GM19025 (cell line): Measurements from ENCODE around the gene BMPER.

Source experiments
- ATAC-seq: cut with Tn5 transposase; IDR thresholded peaks from one replicate; pipeline ENCODE4 v1.9.1; 2021; ENCODE audit warnings: mild to moderate bottlenecking, low read depth, moderate library complexity; ENCODE audit not compliant: unreplicated experiment

The BMPER gene

GRCh38 chr7:33887266-33887975 lies 17.9 kb upstream of the BMPER start:
- ATAC-seq: no peak

GRCh38 chr7:33888166-33888565 lies 17.2 kb upstream of the BMPER start:
- no peak for ATAC-seq

- no peak for ATAC-seq
Measured at GRCh38 chr7:33892945-33893344, 12.4 kb upstream of the BMPER start.

GRCh38 chr7:33893377-33893776 lies 12.0 kb upstream of the BMPER start:
- no peak for ATAC-seq

- peak; percentile 95 for ATAC-seq
Measured at GRCh38 chr7:33895025-33895804, 10.1 kb upstream of the BMPER start.

GRCh38 chr7:33900501-33900900 lies 4.8 kb upstream of the BMPER start:
- no peak for ATAC-seq

- ATAC-seq: no peak
Measured at GRCh38 chr7:33901199-33901598, 4.1 kb upstream of the BMPER start.

- ATAC-seq: no peak
Measured at GRCh38 chr7:33901847-33902246, 3.5 kb upstream of the BMPER start.

- no peak for ATAC-seq
Measured at GRCh38 chr7:33902746-33903145, 2.6 kb upstream of the BMPER start.

- no peak for ATAC-seq
Measured at GRCh38 chr7:33903791-33904680, 1.3 kb upstream of the BMPER start.

- ATAC-seq: no peak
Measured at GRCh38 chr7:33904681-33905388, 504 bp upstream of the BMPER start.

- no peak for ATAC-seq
Measured at GRCh38 chr7:33906697-33907096, 1.4 kb downstream of the BMPER start.

- ATAC-seq: no peak
Measured at GRCh38 chr7:33907625-33908024, 2.3 kb downstream of the BMPER start.

- no peak for ATAC-seq
Measured at GRCh38 chr7:33909318-33909717, 4.0 kb downstream of the BMPER start.

GRCh38 chr7:33909755-33910154 lies 4.4 kb downstream of the BMPER start:
- no peak for ATAC-seq

- ATAC-seq: no peak
Measured at GRCh38 chr7:33910756-33911155, 5.4 kb downstream of the BMPER start.

- no peak for ATAC-seq
Measured at GRCh38 chr7:33916357-33917081, 11.2 kb downstream of the BMPER start.

- no peak for ATAC-seq
Measured at GRCh38 chr7:33917661-33918060, 12.3 kb downstream of the BMPER start.

GRCh38 chr7:33918438-33919143 lies 13.3 kb downstream of the BMPER start:
- ATAC-seq: no peak
